Activated CD8-positive, alpha-beta memory T cell treated with anti-CD3 and anti-CD28 coated beads, Interleukin-2, amount 10 ng/mL, durations not matched to agents 7 days and 5 days (primary cell): ENCODE measurements around the gene HTRA1. TPM values are rescaled to one million over a fixed set of nuclear protein-coding genes. Genes with fewer than 3 reads are reported as not detected.

Experiments used
- ATAC-seq: fragments of 150-1000 bp; cut with Tn5 transposase; one replicate; pipeline ENCODE4 v1.10.0; 2021; ENCODE audit warnings: moderate library complexity
- CTCF ChIA-PET: fragments of 350-600 bp; sonication (Branson Sonifier 250); formaldehyde crosslinking; loops from one replicate; lab custom pipeline; 2021; ENCODE audit warnings: antibody characterized with exemption; lab: Charles Lee
- DNase-seq: peaks from one replicate; pipeline ENCODE4 v3.0.0-alpha.2; 2020
- H3K27ac Mint-ChIP-seq: one replicate; pipeline ENCODE4 v1.8.0; 2021; ENCODE audit warnings: mild to moderate bottlenecking, mixed read lengths
- H3K27me3 Mint-ChIP-seq: one replicate; pipeline ENCODE4 v1.8.0; 2021; ENCODE audit warnings: mixed read lengths
- H3K36me3 Mint-ChIP-seq: one replicate; pipeline ENCODE4 v1.8.0; 2021; ENCODE audit warnings: mild to moderate bottlenecking, mixed read lengths
- H3K4me1 Mint-ChIP-seq: one replicate; pipeline ENCODE4 v1.8.0; 2021; ENCODE audit warnings: mixed read lengths
- H3K4me3 Mint-ChIP-seq: one replicate; pipeline ENCODE4 v1.8.0; 2021; ENCODE audit warnings: mild to moderate bottlenecking, moderate library complexity, mixed read lengths
- H3K9me3 Mint-ChIP-seq: one replicate; pipeline ENCODE4 v1.8.0; 2022; ENCODE audit warnings: low read depth, mixed read lengths
- total RNA-seq, 2 experiments: library from RNA; stranded (reverse); gene quantifications; one replicate each; pipeline ENCODE4 v1.2.3, GENCODE V29; 2021

Gene HTRA1
- total RNA-seq, 2 experiments from 2014 or later: not detected

- ATAC-seq (no peak), DNase-seq (no peak)
- Mint-ChIP-seq H3K4me1 (peaks cover 9% of the 10 kb centered on the region), H3K4me3 (no peak overlapping the region), H3K36me3 (no peaks in the 10 kb centered on the region), H3K27me3 (peaks cover 42% of the 10 kb centered on the region), H3K27ac (no peak overlapping the region), H3K9me3 (no peaks in the 10 kb centered on the region)
- CTCF ChIA-PET: interaction anchor here (4.2 kb wide), 1 partner anchor 68 kb away, joined by 16 read pairs; no protein-coding TSS in a partner anchor
Measured at GRCh38 chr10:122497241-122497640, 35.9 kb downstream of the HTRA1 start.

- Mint-ChIP-seq H3K9me3 (no peaks in the 10 kb centered on the region), H3K27me3 (peaks cover 32% of the 10 kb centered on the region), H3K4me3 (no peak overlapping the region), H3K27ac (no peak overlapping the region), H3K36me3 (no peaks in the 10 kb centered on the region), H3K4me1 (peaks cover 7% of the 10 kb centered on the region)
- ATAC-seq (no peak), DNase-seq (no peak)
- CTCF ChIA-PET: no interaction called here
Measured at GRCh38 chr10:122498521-122498920, 37.2 kb downstream of the HTRA1 start.

GRCh38 chr10:122499012-122499411 lies 37.7 kb downstream of the HTRA1 start:
- peaks cover 7% of the 10 kb centered on the region for H3K4me1 Mint-ChIP-seq
- H3K27me3 Mint-ChIP-seq: peaks cover 30% of the 10 kb centered on the region
- ATAC-seq (no peak), DNase-seq (no peak)
- no peaks in the 10 kb centered on the region for H3K9me3 Mint-ChIP-seq
- no peaks in the 10 kb centered on the region for H3K36me3 Mint-ChIP-seq
- H3K27ac Mint-ChIP-seq: no peak overlapping the region
- CTCF ChIA-PET: interaction anchor here (1.4 kb wide), 1 partner anchor 8 kb away, joined by 3 read pairs; no protein-coding TSS in a partner anchor
- no peak overlapping the region for H3K4me3 Mint-ChIP-seq

- H3K27me3 Mint-ChIP-seq: peaks cover 28% of the 10 kb centered on the region
- H3K36me3 Mint-ChIP-seq: no peaks in the 10 kb centered on the region
- DNase-seq (no peak), ATAC-seq (no peak)
- CTCF ChIA-PET: interaction anchor here (1.4 kb wide), 1 partner anchor 8 kb away, joined by 3 read pairs; no protein-coding TSS in a partner anchor
- peaks cover 7% of the 10 kb centered on the region for H3K4me1 Mint-ChIP-seq
- no peaks in the 10 kb centered on the region for H3K9me3 Mint-ChIP-seq
- no peak overlapping the region for H3K27ac Mint-ChIP-seq
- no peak overlapping the region for H3K4me3 Mint-ChIP-seq
Measured at GRCh38 chr10:122499491-122499941, 38.2 kb downstream of the HTRA1 start.

- H3K36me3 Mint-ChIP-seq: no peaks in the 10 kb centered on the region
- no peak overlapping the region for H3K4me3 Mint-ChIP-seq
- DNase-seq (no peak), ATAC-seq (no peak)
- CTCF ChIA-PET: interaction anchor here (1.4 kb wide), 1 partner anchor 9 kb away, joined by 3 read pairs; no protein-coding TSS in a partner anchor
- H3K27me3 Mint-ChIP-seq: peaks cover 27% of the 10 kb centered on the region
- H3K4me1 Mint-ChIP-seq: peaks cover 7% of the 10 kb centered on the region
- H3K27ac Mint-ChIP-seq: no peak overlapping the region
- H3K9me3 Mint-ChIP-seq: no peaks in the 10 kb centered on the region
Measured at GRCh38 chr10:122500194-122500593, 38.8 kb downstream of the HTRA1 start.

GRCh38 chr10:122500726-122501125 lies 39.4 kb downstream of the HTRA1 start:
- Mint-ChIP-seq H3K9me3 (no peaks in the 10 kb centered on the region), H3K4me3 (no peak overlapping the region), H3K4me1 (peaks cover 7% of the 10 kb centered on the region), H3K36me3 (no peaks in the 10 kb centered on the region), H3K27ac (no peak overlapping the region), H3K27me3 (peaks cover 22% of the 10 kb centered on the region)
- CTCF ChIA-PET: no interaction called here
- DNase-seq (no peak), ATAC-seq (no peak)

- H3K9me3 Mint-ChIP-seq: no peaks in the 10 kb centered on the region
- DNase-seq: no peak
- H3K36me3 Mint-ChIP-seq: no peaks in the 10 kb centered on the region
- no peak overlapping the region for H3K4me3 Mint-ChIP-seq
- peaks cover 7% of the 10 kb centered on the region for H3K27me3 Mint-ChIP-seq
- CTCF ChIA-PET: no interaction called here
- no peak overlapping the region for H3K27ac Mint-ChIP-seq
- ATAC-seq: no peak
- H3K4me1 Mint-ChIP-seq: no peaks in the 10 kb centered on the region
Measured at GRCh38 chr10:122503012-122503411, 41.7 kb downstream of the HTRA1 start.

- CTCF ChIA-PET: no interaction called here
- ATAC-seq: no peak
- no peaks in the 10 kb centered on the region for H3K36me3 Mint-ChIP-seq
- peaks cover 3% of the 10 kb centered on the region for H3K27me3 Mint-ChIP-seq
- H3K9me3 Mint-ChIP-seq: no peaks in the 10 kb centered on the region
- H3K27ac Mint-ChIP-seq: no peak overlapping the region
- no peaks in the 10 kb centered on the region for H3K4me1 Mint-ChIP-seq
- DNase-seq: no peak
- no peak overlapping the region for H3K4me3 Mint-ChIP-seq
Measured at GRCh38 chr10:122503886-122504609, 42.7 kb downstream of the HTRA1 start.

GRCh38 chr10:122504610-122504950 lies 43.2 kb downstream of the HTRA1 start:
- H3K27me3 Mint-ChIP-seq: peaks cover 3% of the 10 kb centered on the region
- ATAC-seq (no peak), DNase-seq (no peak)
- H3K36me3 Mint-ChIP-seq: no peaks in the 10 kb centered on the region
- no peak overlapping the region for H3K4me3 Mint-ChIP-seq
- CTCF ChIA-PET: no interaction called here
- H3K9me3 Mint-ChIP-seq: no peaks in the 10 kb centered on the region
- no peaks in the 10 kb centered on the region for H3K4me1 Mint-ChIP-seq
- H3K27ac Mint-ChIP-seq: no peak overlapping the region

- Mint-ChIP-seq H3K9me3 (no peaks in the 10 kb centered on the region), H3K27ac (no peak overlapping the region), H3K27me3 (peaks cover 3% of the 10 kb centered on the region), H3K4me1 (no peaks in the 10 kb centered on the region), H3K36me3 (no peaks in the 10 kb centered on the region), H3K4me3 (no peak overlapping the region)
- no peak for DNase-seq
- no peak for ATAC-seq
- CTCF ChIA-PET: no interaction called here
Measured at GRCh38 chr10:122505011-122505410, 43.7 kb downstream of the HTRA1 start.

GRCh38 chr10:122505885-122506645 lies 44.7 kb downstream of the HTRA1 start:
- H3K36me3 Mint-ChIP-seq: no peaks in the 10 kb centered on the region
- DNase-seq: no peak
- CTCF ChIA-PET: no interaction called here
- H3K4me1 Mint-ChIP-seq: no peaks in the 10 kb centered on the region
- no peaks in the 10 kb centered on the region for H3K9me3 Mint-ChIP-seq
- H3K27ac Mint-ChIP-seq: no peak overlapping the region
- ATAC-seq: no peak
- no peak overlapping the region for H3K4me3 Mint-ChIP-seq
- H3K27me3 Mint-ChIP-seq: peaks cover 7% of the 10 kb centered on the region

- ATAC-seq (no peak), DNase-seq (no peak)
- Mint-ChIP-seq H3K36me3 (no peaks in the 10 kb centered on the region), H3K27me3 (peaks cover 4% of the 10 kb centered on the region), H3K27ac (no peak overlapping the region), H3K4me3 (no peak overlapping the region), H3K9me3 (no peaks in the 10 kb centered on the region), H3K4me1 (peaks cover 2% of the 10 kb centered on the region)
- CTCF ChIA-PET: interaction anchor here (2.2 kb wide), 1 partner anchor 58 kb away, joined by 8 read pairs; no protein-coding TSS in a partner anchor
Measured at GRCh38 chr10:122507616-122508015, 46.3 kb downstream of the HTRA1 start.

GRCh38 chr10:122508021-122508420 lies 46.7 kb downstream of the HTRA1 start:
- DNase-seq: no peak
- Mint-ChIP-seq H3K9me3 (no peaks in the 10 kb centered on the region), H3K27me3 (peaks cover 4% of the 10 kb centered on the region), H3K4me1 (peaks cover 6% of the 10 kb centered on the region), H3K27ac (no peak overlapping the region), H3K4me3 (no peak overlapping the region), H3K36me3 (no peaks in the 10 kb centered on the region)
- no peak for ATAC-seq
- CTCF ChIA-PET: interaction anchor here (2.2 kb wide), 1 partner anchor 58 kb away, joined by 8 read pairs; no protein-coding TSS in a partner anchor
